K562 (cell line): ENCODE results near the gene PUSL1. TPM values are rescaled to one million over a fixed set of nuclear protein-coding genes. Genes with fewer than 3 reads are reported as not detected.

Source experiments
- CBX8 ChIP-seq: fragments of 200-600 bp; sonication (generic); IDR thresholded peaks from 2 replicates; pipeline ENCODE4 v1.6.1; 2012; ENCODE audit warnings: borderline replicate concordance, mixed run types, low read depth, mild to moderate bottlenecking, moderate library complexity, mixed read lengths, low read length, control low read depth, inconsistent platforms; ENCODE audit not compliant: poor library complexity, severe bottlenecking; ENCODE audit errors: extremely low read depth
- CCNT2 ChIP-seq: IDR thresholded peaks from 2 replicates; pipeline ENCODE4 v1.6.1; 2011; ENCODE audit warnings: borderline replicate concordance, low read depth, mild to moderate bottlenecking, moderate library complexity, mixed read lengths, low read length; ENCODE audit not compliant: insufficient read length; ENCODE audit errors: extremely low read depth
- FOXM1 ChIP-seq, 2 experiments: fragments of 450-650 bp in 1 of 2; sonication (generic) in 1 of 2; formaldehyde crosslinking in 1 of 2; IDR thresholded peaks; 2 replicates each; pipeline versions ENCODE4 v1.6.1 to v1.9.0; 2017 to 2022; ENCODE audit warnings: low read depth in 2 of 2, mild to moderate bottlenecking in 2 of 2, missing genetic modification reagents in 1 of 2, moderate library complexity in 1 of 2
- MAZ ChIP-seq, 2 experiments: fragments of 450-650 bp in 1 of 2; sonication (generic) in 1 of 2; formaldehyde crosslinking; IDR thresholded peaks in 1 of 2; conservative IDR thresholded peaks in 1 of 2; 2 replicates each; pipeline versions ENCODE4 v1.4.0 to v1.5.0; 2020; ENCODE audit warnings: mild to moderate bottlenecking in 1 of 2, missing genetic modification reagents in 1 of 2
- NCOA2 ChIP-seq, 2 experiments: fragments of 450-650 bp; IDR thresholded peaks; 2 replicates each; pipeline ENCODE4 v1.6.1; 2018; ENCODE audit warnings: mild to moderate bottlenecking in 2 of 2, moderate library complexity in 1 of 2; ENCODE audit not compliant: partially characterized antibody in 2 of 2
- NFYB ChIP-seq: IDR thresholded peaks from 2 replicates; pipeline ENCODE4 v1.6.1; 2011; ENCODE audit warnings: mild to moderate bottlenecking, moderate library complexity; ENCODE audit not compliant: insufficient read length; ENCODE audit errors: extremely low read depth
- PHF20 ChIP-seq: fragments of 450-650 bp; IDR thresholded peaks from 2 replicates; pipeline ENCODE4 v1.6.1; 2018; ENCODE audit not compliant: partially characterized antibody
- PTRF ChIP-seq: fragments of 450-650 bp; IDR thresholded peaks from 2 replicates; pipeline ENCODE4 v1.6.1; 2016; ENCODE audit warnings: mild to moderate bottlenecking, missing genetic modification characterization, missing compliant biosample characterization
- SIN3B ChIP-seq: fragments of 450-650 bp; IDR thresholded peaks from 2 replicates; pipeline ENCODE4 v1.6.1; 2017; ENCODE audit warnings: low read depth, mild to moderate bottlenecking, moderate library complexity
- SNIP1 ChIP-seq: fragments of 450-650 bp; IDR thresholded peaks from 2 replicates; pipeline ENCODE4 v1.7.1; 2017; ENCODE audit warnings: low read depth, mild to moderate bottlenecking
- XRCC5 ChIP-seq: fragments of 200-400 bp; formaldehyde crosslinking; IDR thresholded peaks from 2 replicates; pipeline ENCODE4 v1.6.1; 2017; ENCODE audit warnings: low read depth, mild to moderate bottlenecking, low read length
- ZKSCAN3 ChIP-seq: fragments of 250-450 bp; sonication (Bioruptor Pico); IDR thresholded peaks from 2 replicates; pipeline ENCODE4 v1.4.0; 2020
- ZNF174 ChIP-seq: fragments of 250-450 bp; sonication (Bioruptor Pico); IDR thresholded peaks from 2 replicates; pipeline ENCODE4 v1.4.0; 2020; ENCODE audit warnings: mild to moderate bottlenecking
- ZNF175 ChIP-seq: fragments of 200-800 bp; sonication (Bioruptor generic); IDR thresholded peaks from 2 replicates; pipeline ENCODE4 v1.6.1; 2016; ENCODE audit warnings: low read depth, mild to moderate bottlenecking, missing genetic modification characterization, missing compliant biosample characterization
- ZNF644 ChIP-seq: fragments of 200-800 bp; sonication (Bioruptor generic); IDR thresholded peaks from 2 replicates; pipeline ENCODE4 v1.6.1; 2016; ENCODE audit warnings: low read depth, missing genetic modification characterization, missing compliant biosample characterization
- polyA plus RNA-seq, 8 experiments: library from polyadenylated mRNA; depleted of rRNA in 4 of 8; stranded (reverse) in 5 of 8; unstranded in 3 of 8; fragments of >200 nt; fragmentation: Nextera tagmentation in 2 of 8; fragmentation: Illumina TruSeq in 1 of 8; extraction: Ambion mirVana in 2 of 8; extraction: Trizol in 1 of 8; gene quantifications; 2 replicates each; pipeline versions ENCODE4 v1.2.1 to v1.2.3, GENCODE V29; 2011 to 2014; ENCODE audit warnings: inconsistent platforms in 1 of 8, missing spikeins in 1 of 8
- total RNA-seq, 7 experiments: library from RNA; depleted of rRNA in 6 of 7; stranded (reverse); fragments of >200 nt in 6 of 7; fragmentation: Illumina TruSeq in 2 of 7; extraction: Trizol in 2 of 7; gene quantifications; 2 replicates each; pipeline versions ENCODE4 v1.2.1 to v1.2.3, GENCODE V29; 2011 to 2021; ENCODE audit warnings: low replicate concordance in 1 of 7
- TF ChIP-seq, protein P1 (sequence below): fragments of 250-450 bp; sonication (Bioruptor Pico); IDR thresholded peaks from 2 replicates; pipeline ENCODE4 v1.4.0; 2020; ENCODE audit warnings: mild to moderate bottlenecking, moderate library complexity
- TF ChIP-seq, protein P2 (sequence below): fragments of 250-450 bp; sonication (Bioruptor Pico); IDR thresholded peaks from 2 replicates; pipeline ENCODE4 v1.5.0; 2021

PUSL1 gene
- total and polyA plus RNA-seq, 9 of the 15 experiments (the other 6 are each of a cell fraction or from before 2014, with no cell fraction given): 0.62 to 86.9 (median 13.6) TPM

DNA sequence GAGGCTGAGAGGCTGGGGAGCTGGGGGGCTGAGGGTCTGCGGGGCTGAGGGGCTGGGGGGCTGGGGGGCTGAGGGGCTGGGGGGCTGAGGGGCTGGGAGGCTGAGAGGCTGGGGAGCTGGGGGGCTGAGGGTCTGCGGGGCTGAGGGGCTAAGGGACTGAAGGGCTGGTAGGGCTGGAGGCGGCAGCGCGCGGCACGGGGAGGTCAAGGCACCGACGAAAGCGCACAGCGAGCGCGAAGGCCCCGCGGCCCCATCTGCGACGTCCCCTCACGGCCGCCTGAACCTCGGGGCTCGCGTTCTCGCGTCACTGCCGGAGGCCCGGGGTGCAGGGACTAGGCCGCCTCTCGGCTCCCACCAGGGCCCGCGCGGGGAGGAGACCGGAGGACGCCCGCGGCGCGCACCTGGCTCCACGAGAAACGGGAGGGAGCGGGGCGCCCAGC is 15.7 kb downstream of the PUSL1 start (continued):
- no peak for TF ChIP-seq NFYB
- TF ChIP-seq SIN3B: peak; percentile 90
- TF ChIP-seq FOXM1 (IDR thresholded peaks at IDR 0.05; ENCODE audit: low read depth): no peak
- TF ChIP-seq FOXM1 (CRISPR knock-in tag; IDR thresholded peaks at IDR 0.05; ENCODE audit: low read depth): no peak
- no peak for TF ChIP-seq NCOA2 (IDR thresholded peaks at IDR 0.05; ENCODE audit: partially characterized antibody in 2 of 2)
- no peak for TF ChIP-seq PTRF
- peak in 1 of 2 experiments; percentile 45; a peak in 2 of 4 replicates for TF ChIP-seq MAZ (CRISPR knock-in tag; conservative IDR thresholded peaks at IDR 0.05 in 1 of 2, IDR thresholded peaks at IDR 0.05 in 1 of 2)
- TF ChIP-seq ZNF644 (tag): no peak
- TF ChIP-seq, protein P1, sequence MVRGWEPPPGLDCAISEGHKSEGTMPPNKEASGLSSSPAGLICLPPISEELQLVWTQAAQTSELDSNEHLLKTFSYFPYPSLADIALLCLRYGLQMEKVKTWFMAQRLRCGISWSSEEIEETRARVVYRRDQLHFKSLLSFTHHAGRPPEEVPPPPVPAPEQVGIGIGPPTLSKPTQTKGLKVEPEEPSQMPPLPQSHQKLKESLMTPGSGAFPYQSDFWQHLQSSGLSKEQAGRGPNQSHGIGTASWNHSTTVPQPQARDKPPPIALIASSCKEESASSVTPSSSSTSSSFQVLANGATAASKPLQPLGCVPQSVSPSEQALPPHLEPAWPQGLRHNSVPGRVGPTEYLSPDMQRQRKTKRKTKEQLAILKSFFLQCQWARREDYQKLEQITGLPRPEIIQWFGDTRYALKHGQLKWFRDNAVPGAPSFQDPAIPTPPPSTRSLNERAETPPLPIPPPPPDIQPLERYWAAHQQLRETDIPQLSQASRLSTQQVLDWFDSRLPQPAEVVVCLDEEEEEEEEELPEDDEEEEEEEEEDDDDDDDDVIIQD (CRISPR knock-in tag): no peak
- no peak for TF ChIP-seq ZNF175 (CRISPR knock-in tag)
- TF ChIP-seq ZKSCAN3 (CRISPR knock-in tag): no peak
- TF ChIP-seq CCNT2: no peak
- TF ChIP-seq PHF20: no peak
- TF ChIP-seq XRCC5: no peak
- TF ChIP-seq, protein P2, sequence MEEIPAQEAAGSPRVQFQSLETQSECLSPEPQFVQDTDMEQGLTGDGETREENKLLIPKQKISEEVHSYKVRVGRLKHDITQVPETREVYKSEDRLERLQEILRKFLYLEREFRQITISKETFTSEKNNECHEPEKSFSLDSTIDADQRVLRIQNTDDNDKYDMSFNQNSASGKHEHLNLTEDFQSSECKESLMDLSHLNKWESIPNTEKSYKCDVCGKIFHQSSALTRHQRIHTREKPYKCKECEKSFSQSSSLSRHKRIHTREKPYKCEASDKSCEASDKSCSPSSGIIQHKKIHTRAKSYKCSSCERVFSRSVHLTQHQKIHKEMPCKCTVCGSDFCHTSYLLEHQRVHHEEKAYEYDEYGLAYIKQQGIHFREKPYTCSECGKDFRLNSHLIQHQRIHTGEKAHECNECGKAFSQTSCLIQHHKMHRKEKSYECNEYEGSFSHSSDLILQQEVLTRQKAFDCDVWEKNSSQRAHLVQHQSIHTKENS (CRISPR knock-in tag): no peak
- no peak for TF ChIP-seq ZNF174 (CRISPR knock-in tag)
- no peak for TF ChIP-seq SNIP1
- TF ChIP-seq CBX8: no peak
